Measurements from ENCODE around the gene PNPT1.
"Not testable (repeated sequence)": the region's sequence is repeated elsewhere in the genome, so short reads cannot be mapped to it uniquely, and the experiment has no call there.

PNPT1 gene

DNA sequence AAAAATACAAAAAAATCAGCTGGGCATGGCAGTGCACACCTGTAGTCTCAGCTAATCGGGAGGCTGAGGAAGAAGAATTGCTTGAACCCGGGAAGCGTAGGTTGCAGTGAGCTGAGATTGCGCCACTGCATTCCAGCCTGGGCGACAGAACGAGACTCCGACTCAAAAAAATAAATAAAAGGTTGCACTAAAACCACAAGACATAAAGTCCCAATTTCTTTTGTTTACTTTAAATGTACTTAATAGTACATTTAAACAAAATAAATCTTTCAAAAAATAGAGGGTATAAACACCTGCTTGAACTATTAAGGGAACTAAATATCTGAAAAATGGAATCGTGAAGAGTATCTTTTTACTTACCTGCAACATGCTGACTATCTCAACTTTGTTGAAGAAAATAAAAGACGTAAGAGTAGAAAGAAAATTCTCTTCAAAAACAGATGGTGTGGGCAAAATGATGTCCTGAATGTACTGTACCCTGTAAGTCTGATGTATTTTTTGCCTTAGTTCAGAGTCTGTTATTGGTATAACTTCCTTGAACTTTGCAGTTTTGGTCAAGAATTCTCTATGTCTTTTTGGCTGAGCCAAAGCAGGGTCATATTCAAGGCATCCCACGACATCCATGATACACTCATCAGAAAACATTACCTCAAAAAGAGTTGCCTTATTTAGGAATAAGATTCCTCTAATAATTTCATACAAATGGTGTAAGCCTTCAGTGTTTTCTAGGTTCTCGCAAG lies 95.4 kb downstream of the PNPT1 start:
- no peak for DNase-seq (ENCODE audit: low read depth in 2 of 2)

GRCh38 chr2:55596795-55597194 lies 96.8 kb downstream of the PNPT1 start:
- not testable (repeated sequence) for DNase-seq (ENCODE audit: low read depth in 2 of 2)

- DNase-seq (ENCODE audit: low read depth in 2 of 2): no peak
Observed at GRCh38 chr2:55595536-55595935, 98.1 kb downstream of the PNPT1 start.

- DNase-seq (ENCODE audit: low read depth in 2 of 2): no peak
Observed at GRCh38 chr2:55592130-55592529, 101.5 kb downstream of the PNPT1 start.

DNA sequence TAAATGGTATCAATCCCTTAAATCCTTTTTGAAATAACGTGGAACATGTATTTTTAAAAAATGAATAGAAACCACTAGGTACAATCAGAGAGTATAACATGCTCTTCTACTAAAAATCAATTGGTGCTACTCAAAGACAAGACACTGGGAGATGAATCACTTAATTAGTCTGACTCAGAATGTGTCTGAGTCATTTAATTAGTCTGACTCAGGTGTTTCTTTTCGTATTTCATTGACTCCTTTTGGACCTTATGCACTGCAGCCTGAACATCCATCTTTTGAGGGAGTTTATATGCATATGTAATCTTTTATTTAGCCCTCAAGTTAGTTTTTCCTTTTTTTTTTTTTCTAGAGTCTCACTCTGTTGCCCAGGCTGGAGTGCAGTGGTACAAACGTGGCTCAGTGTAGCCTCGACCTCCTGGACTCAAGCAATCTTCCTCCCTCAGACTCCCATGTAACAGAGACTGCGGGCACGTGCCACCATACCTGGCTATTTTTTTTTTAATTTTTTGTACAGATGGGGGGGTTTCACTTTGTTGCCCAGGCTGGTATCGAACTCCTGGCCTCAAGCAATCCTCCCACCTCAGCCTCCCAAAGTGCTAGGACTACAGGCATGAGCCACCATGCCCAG lies 102.7 kb downstream of the PNPT1 start:
- no peak for DNase-seq (ENCODE audit: low read depth in 2 of 2)

DNA sequence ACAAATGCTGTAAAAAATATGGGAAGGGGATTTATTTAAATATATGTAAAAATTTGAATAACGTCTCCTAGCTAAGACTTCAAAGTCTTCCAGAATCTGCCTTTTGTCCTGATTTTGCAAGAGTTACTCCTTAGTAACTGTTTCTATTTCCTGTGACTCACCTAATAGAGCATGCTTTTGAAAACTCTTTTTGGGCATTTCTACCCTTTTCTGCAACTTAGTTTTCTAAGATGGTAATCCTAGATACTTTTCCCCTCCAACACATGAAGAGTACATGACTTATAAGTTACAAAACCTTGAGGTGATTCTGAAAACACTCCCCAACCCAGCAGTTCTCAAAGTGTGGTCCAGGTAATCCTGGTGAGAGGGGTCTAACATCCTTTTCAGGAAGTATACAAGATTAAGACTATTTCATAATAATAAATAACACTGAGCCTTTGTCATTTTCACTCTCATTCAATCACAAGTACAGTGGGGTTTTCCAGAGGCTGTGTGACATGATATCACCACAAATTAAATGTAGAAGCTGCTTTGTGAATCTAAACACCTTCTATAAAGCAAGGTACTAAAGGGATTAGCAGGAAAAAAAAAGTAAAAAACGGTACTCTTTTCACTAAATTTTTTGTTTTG lies 108.1 kb downstream of the PNPT1 start:
- DNase-seq (ENCODE audit: low read depth in 2 of 2): no peak

Measured in stimulated activated CD8-positive, alpha-beta memory T cell treated with anti-CD3 and anti-CD28 coated beads, Interleukin-7, amount 100 ng/mL, for 1 hour (primary cell).